Occipital lobe (tissue), 2 donors: ENCODE data around the gene ARMC3. TPM values are rescaled to one million over a fixed set of nuclear protein-coding genes. Genes with fewer than 3 reads are reported as not detected.
A peak's percentile ranks its signal among the peaks of the same experiment; 100 is the strongest.
"Not testable (repeated sequence)": the region's sequence is repeated elsewhere in the genome, so short reads cannot be mapped to it uniquely, and the experiment has no call there.

ENCODE experiments used
- DNase-seq: peaks from one replicate; lab custom pipeline; 2025; lab: John Stamatoyannopoulos, UW
- total RNA-seq: library from RNA; depleted of rRNA; stranded (reverse); fragments of >200 nt; gene quantifications from one replicate; pipeline ENCODE4 v1.2.3, GENCODE V29; 2014

The ARMC3 gene, protein sequence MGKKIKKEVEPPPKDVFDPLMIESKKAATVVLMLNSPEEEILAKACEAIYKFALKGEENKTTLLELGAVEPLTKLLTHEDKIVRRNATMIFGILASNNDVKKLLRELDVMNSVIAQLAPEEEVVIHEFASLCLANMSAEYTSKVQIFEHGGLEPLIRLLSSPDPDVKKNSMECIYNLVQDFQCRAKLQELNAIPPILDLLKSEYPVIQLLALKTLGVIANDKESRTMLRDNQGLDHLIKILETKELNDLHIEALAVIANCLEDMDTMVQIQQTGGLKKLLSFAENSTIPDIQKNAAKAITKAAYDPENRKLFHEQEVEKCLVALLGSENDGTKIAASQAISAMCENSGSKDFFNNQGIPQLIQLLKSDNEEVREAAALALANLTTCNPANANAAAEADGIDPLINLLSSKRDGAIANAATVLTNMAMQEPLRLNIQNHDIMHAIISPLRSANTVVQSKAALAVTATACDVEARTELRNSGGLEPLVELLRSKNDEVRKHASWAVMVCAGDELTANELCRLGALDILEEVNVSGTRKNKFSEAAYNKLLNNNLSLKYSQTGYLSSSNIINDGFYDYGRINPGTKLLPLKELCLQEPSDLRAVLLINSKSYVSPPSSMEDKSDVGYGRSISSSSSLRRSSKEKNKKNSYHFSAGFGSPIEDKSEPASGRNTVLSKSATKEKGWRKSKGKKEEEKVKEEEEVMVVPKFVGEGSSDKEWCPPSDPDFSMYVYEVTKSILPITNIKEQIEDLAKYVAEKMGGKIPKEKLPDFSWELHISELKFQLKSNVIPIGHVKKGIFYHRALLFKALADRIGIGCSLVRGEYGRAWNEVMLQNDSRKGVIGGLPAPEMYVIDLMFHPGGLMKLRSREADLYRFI
- total RNA-seq: 5.1 TPM

- peak; percentile 42 for DNase-seq
Observed at GRCh38 chr10:22927661-22928403, at the start of gene ARMC3. Gene ARMC3, plus strand, starts transcription at chr10:22928053. Its CDS starts 3,944 bp downstream, at chr10:22931997.

GRCh38 chr10:22891797-22892196 is 36.1 kb upstream of the ARMC3 start:
- no peak for DNase-seq

DNA sequence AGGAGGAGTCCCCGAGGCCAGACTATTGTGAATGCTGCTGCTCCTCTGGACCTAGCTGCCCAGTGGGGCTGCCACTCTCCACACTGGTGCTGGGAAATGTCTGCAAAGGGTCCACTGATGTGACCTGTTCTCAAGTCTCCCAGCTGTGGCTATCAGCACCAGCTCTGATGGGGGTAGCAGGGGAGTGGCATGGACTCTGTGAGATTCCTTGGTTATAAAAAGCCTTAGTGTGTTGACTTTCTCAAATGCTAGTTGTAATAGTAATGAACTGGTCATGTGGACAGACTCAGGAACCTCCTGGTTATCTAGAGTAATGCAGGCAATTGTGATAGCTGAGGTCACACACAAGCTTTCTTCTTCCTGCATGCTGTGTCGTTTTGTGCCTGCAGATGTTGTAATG is 34.1 kb upstream of the ARMC3 start:
- no peak for DNase-seq

DNA sequence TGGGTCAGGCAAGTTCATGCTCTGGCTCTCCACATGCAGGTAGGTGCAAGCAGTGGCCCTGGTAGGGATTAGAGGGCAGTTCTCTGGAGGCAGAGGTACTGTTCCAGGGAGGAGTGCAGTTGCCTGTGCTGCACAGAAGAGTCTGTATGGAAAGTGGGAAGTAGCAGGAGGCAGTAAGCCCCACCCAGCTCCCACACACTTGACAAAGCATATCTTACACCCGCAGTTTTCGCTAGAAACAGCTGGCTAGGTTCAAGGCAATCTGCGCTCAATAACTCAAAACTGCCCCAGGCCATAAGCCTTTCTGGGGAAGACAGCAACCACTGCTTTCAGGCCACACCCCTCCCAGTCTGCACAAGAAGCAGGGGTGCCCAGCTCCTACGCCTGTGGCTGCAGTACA is 33.1 kb upstream of the ARMC3 start:
- no peak for DNase-seq

DNA sequence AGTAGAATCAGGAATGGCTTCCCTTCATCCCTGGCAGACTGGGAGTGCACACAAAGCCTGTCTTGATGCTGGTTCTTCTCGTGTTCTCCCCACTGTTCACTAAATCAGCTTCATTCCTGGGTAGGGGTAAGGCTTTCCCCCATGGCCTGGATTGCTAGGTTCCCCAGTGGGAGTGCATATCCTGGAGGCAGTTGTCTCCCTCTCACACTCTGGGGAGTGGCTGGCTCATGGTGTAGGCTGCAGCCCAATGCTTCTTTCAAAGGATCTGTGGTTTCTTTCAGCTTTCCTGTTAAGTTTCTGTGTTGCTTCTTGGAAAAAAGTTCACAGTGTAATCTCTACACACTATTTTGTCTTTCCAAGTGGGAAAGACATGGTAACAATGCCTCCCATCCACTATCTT is 32.6 kb upstream of the ARMC3 start:
- no peak for DNase-seq

- no peak for DNase-seq
Observed at GRCh38 chr10:22897371-22897770, 30.5 kb upstream of the ARMC3 start.

DNA sequence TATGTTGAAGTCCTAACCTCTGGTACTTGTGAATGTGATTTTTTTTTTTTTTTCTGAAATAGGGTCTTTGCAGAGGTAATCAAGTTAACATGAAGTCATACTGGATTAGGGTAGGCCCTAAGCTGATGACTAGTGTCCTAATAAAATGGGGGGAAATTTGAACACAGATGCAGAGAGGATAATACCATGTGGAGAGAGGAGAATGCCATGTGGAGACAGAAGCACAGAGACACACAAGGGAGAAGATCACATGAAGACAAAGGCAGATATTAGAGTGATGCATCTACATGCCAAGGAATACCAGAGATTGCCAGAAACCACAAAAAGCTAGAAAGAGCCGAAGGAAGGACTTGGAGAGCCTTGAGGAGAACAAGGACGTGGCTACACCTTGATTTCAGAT is 28.5 kb upstream of the ARMC3 start:
- DNase-seq: no peak

GRCh38 chr10:22899775-22900174 is 28.1 kb upstream of the ARMC3 start:
- DNase-seq: no peak

GRCh38 chr10:22900841-22901601 is 26.8 kb upstream of the ARMC3 start:
- DNase-seq: no peak

DNA sequence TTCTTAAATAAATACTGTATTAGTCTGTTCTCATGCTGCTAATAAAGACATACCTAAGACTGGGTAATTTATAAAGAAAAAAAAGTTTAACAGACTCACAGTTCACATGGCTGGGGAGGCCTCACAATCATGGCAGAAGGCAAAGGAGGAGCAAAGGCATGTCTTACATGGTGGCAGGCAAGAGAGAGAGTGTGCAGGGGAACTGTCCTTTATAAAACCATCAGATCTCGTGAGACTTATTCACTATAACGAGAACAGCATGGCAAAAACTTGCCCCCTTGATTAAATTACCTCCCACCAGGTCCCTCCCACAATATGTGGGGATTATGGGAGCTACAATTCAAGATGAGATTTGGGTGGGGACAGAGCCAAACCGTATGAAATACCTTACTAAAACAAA is 25.7 kb upstream of the ARMC3 start:
- not testable (repeated sequence) for DNase-seq

GRCh38 chr10:22903694-22904093 is 24.2 kb upstream of the ARMC3 start:
- DNase-seq: no peak

GRCh38 chr10:22906767-22907166 is 21.1 kb upstream of the ARMC3 start:
- no peak for DNase-seq

GRCh38 chr10:22908837-22909236 is 19.0 kb upstream of the ARMC3 start:
- no peak for DNase-seq

- DNase-seq: not testable (repeated sequence)
Observed at GRCh38 chr10:22909673-22910072, 18.2 kb upstream of the ARMC3 start.

- DNase-seq: no peak
Observed at GRCh38 chr10:22911067-22911466, 16.8 kb upstream of the ARMC3 start.

DNA sequence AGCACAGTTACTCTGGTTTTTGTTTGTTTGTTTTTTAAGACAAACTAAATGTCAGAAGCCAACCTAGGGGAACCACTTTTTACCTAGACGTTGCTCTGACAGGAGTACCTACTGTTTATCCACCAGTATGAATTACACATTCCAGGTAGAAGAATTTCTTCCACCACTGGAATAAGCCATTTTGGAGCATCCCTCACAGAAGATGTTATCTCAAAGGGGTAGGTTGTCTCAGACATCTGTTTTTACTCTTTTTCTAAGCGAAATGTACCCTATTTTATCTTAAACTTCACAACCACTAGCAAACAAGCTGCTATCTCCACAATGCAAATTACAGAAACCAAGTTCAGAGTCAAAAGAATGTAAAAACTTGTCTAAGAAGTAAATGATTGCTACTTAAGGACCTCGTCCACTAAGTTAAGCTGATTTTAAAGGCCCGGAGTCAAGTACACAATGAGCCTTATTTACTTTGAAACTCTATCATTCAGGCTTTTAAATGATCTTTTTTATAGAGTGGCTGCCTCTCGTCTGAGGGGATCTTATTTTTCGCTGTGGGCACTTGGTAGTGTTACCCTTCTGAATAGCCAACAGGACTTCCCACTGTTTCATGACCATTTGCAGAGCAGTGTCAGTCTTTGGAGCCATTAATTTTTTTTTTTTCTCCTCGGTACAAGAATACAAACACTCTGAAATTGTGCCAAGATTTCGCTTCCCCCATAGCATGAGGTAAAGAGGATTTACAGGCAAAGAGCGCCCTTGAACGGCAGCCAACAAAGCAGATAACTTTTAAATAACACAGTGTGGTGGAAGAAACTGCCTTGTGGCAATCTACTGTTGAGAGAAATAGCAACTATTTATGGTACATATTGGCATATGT is 15.7 kb upstream of the ARMC3 start:
- DNase-seq: no peak

DNA sequence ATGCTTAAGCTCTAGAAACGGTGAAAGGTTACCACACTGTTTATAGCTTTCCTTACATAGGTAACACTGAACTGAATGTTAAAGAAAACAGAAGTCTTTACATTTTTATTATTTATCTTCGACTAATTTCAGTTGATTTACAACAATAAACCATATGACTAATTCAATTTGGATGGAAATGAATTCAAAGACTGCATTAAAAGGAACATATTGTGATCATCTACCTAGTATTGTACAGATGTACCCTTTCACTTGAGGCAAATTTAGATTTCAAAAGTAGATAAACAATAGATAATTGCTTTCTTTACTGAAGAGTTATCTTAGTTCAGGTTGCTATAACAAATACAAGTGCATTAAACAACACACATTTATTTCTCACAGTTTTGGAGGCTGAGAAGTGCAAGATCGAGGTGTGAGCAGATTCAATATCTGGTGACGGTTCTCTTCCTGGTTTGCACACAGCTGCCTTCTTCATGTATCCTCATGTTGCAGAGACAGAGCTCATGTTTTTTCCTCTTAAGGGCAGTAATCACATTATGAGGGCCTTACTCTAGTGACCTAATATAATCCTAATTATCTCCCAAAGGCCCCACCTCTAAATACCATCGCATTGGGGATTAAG is 15.0 kb upstream of the ARMC3 start:
- DNase-seq: no peak

DNA sequence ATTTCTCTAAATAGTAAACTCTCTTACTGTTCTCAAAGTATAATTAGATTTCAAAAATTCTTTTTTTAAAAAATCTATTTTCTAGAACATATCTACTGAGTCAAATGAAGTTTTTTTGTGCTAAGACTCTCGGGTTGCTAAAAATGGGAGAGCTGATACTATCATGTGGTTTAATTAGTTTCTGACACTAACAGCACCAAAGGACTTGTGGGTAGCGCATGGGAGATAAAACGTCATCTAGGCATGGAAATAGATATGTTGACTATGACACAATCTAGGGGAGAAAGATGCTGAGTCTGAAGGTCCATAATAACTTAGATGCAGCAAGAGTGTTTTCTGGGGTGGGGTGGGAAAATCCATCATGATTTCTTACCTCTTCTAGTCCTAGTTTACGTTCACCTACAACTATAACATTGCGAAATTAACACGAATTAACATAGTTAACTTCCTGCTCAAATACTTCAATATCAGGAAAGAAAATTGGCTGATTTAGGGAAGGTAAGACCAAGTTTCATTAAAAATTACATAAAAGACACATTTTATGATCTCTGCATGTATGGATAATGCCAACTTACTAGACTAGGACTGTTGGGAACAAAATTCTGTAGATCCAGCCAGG is 14.3 kb upstream of the ARMC3 start:
- DNase-seq: no peak

DNA sequence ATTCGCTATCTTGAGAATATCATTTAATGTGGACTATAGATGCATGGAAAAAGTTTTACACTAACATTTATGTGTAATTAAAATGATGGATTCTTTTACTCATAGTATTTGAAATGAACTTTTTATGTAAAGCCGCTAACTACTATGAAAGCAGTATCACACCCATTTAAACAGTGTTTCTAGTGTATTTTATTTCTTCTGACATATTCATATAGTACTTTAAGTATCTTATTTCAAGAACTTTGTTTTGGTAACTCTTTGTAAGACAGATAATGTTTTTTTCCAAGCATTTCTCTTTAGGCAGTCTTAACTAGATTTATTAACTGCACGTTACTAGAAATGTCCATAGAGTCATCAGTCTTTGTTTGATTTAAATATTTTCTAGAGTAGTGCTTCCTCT is 12.5 kb upstream of the ARMC3 start:
- DNase-seq: no peak
